Activated T-helper 1 cell treated with anti-CD3 and anti-CD28 coated beads, Interleukin-12 subunit alpha, Interleukin-12 subunit beta, Interleukin-2, Interleukin-4 antibody, amounts not matched to agents 30 ng/mL and 10 ng/mL and 1 ng/mL, durations not matched to agents 14 hours and 24 hours and 36 hours (primary cell): Measurements from ENCODE around the gene PTPN9. TPM values are rescaled to one million over a fixed set of nuclear protein-coding genes. Genes with fewer than 3 reads are reported as not detected.
A peak's percentile ranks its signal among the peaks of the same experiment; 100 is the strongest.
"Not testable (repeated sequence)": the region's sequence is repeated elsewhere in the genome, so short reads cannot be mapped to it uniquely, and the experiment has no call there.

Source experiments
- DNase-seq: peaks from one replicate; pipeline ENCODE4 v3.0.0; 2021; ENCODE audit warnings: low spot score
- H3K27ac Mint-ChIP-seq: one replicate; pipeline ENCODE4 v1.8.0; 2021; ENCODE audit warnings: mild to moderate bottlenecking, mixed read lengths
- H3K27me3 Mint-ChIP-seq: one replicate; pipeline ENCODE4 v1.8.0; 2022; ENCODE audit warnings: mild to moderate bottlenecking, moderate library complexity, mixed read lengths; ENCODE audit not compliant: insufficient read depth
- H3K36me3 Mint-ChIP-seq: one replicate; pipeline ENCODE4 v1.8.0; 2021; ENCODE audit warnings: low read depth, mixed read lengths
- H3K4me1 Mint-ChIP-seq: one replicate; pipeline ENCODE4 v1.8.0; 2021; ENCODE audit warnings: low read depth, mixed read lengths
- H3K4me3 Mint-ChIP-seq: one replicate; pipeline ENCODE4 v1.8.0; 2021; ENCODE audit warnings: mild to moderate bottlenecking, moderate library complexity, mixed read lengths
- H3K9me3 Mint-ChIP-seq: one replicate; pipeline ENCODE4 v1.8.0; 2021; ENCODE audit warnings: mixed read lengths
- intact Hi-C: fragments of 100-400 bp; cut with micrococcal nuclease; formaldehyde crosslinking; loops from one replicate; pipeline ENCODE4 v1.15.1; 2024
- total RNA-seq: library from RNA; stranded (reverse); gene quantifications from 2 replicates; pipeline ENCODE4 v1.2.3, GENCODE V29; 2022

Gene PTPN9
- total RNA-seq, 1 donor from 2014 or later, result 28.0 TPM

- peak; percentile 97 for DNase-seq
- H3K9me3 Mint-ChIP-seq, result no peaks in the 10 kb centered on the region
- H3K27ac Mint-ChIP-seq, result peak overlapping the region; percentile 100
- no peaks in the 10 kb centered on the region for H3K27me3 Mint-ChIP-seq
- H3K4me3 Mint-ChIP-seq, result peak overlapping the region; percentile 98
- H3K36me3 Mint-ChIP-seq, result peaks cover 2% of the 10 kb centered on the region
- intact Hi-C loops, result loop anchor here (1.0 to 5.0 kb wide), 12 partner anchors 117 to 1462 kb away; partner anchors contain the start of genes ARID3B, C15orf39, COMMD4 and FBXO22
- H3K4me1 Mint-ChIP-seq, result peaks cover 33% of the 10 kb centered on the region
These were observed 125.2 kb downstream of the PTPN9 start for GRCh38 chr15:75453703-75454470.

GRCh38 chr15:75452865-75453702, 126.0 kb downstream of the PTPN9 start:
- Mint-ChIP-seq H3K27me3 (no peaks in the 10 kb centered on the region), H3K4me1 (peaks cover 37% of the 10 kb centered on the region), H3K27ac (peak overlapping the region; percentile 100), H3K36me3 (peaks cover 2% of the 10 kb centered on the region), H3K9me3 (no peaks in the 10 kb centered on the region), H3K4me3 (peak overlapping the region; percentile 98)
- intact Hi-C loops, result loop anchor here (1.0 to 5.0 kb wide), 9 partner anchors 251 to 1461 kb away; partner anchors contain the start of genes ARID3B, C15orf39, FBXO22 and PML
- DNase-seq, result peak; percentile 27

- peak; percentile 81 for DNase-seq
- no peaks in the 10 kb centered on the region for H3K27me3 Mint-ChIP-seq
- peak overlapping the region; percentile 100 for H3K27ac Mint-ChIP-seq
- peaks cover 42% of the 10 kb centered on the region for H3K4me1 Mint-ChIP-seq
- intact Hi-C loops, result loop anchor here (2.0 to 5.0 kb wide), 8 partner anchors 250 to 1460 kb away; partner anchors contain the start of genes ARID3B, C15orf39, FBXO22 and PML
- peak overlapping the region; percentile 98 for H3K4me3 Mint-ChIP-seq
- no peaks in the 10 kb centered on the region for H3K9me3 Mint-ChIP-seq
- peaks cover 2% of the 10 kb centered on the region for H3K36me3 Mint-ChIP-seq
These were observed 126.7 kb downstream of the PTPN9 start for GRCh38 chr15:75452364-75452864.

- no peaks in the 10 kb centered on the region for H3K9me3 Mint-ChIP-seq
- DNase-seq, result peak; percentile 97
- intact Hi-C loops, result loop anchor here (1.0 to 5.0 kb wide), 11 partner anchors 173 to 1460 kb away; partner anchors contain the start of genes ARID3B, C15orf39, CLK3 and COX5A
- peak within 1 kb of the TSS; percentile 100 for H3K27ac Mint-ChIP-seq
- H3K36me3 Mint-ChIP-seq, result peaks cover 2% of the 10 kb centered on the region
- peak within 1 kb of the TSS; percentile 99 for H3K4me3 Mint-ChIP-seq
- H3K4me1 Mint-ChIP-seq, result peaks cover 48% of the 10 kb centered on the region
- H3K27me3 Mint-ChIP-seq, result no peaks in the 10 kb centered on the region
These were observed 127.3 kb downstream of the PTPN9 start, which contains the start of gene SIN3A for GRCh38 chr15:75451674-75452363. TSS of gene SIN3A (minus strand) at chr15:75451690. CDS start at chr15:75430375, 21,315 bp downstream.

GRCh38 chr15:75451202-75451673, 127.9 kb downstream of the PTPN9 start:
- Mint-ChIP-seq H3K36me3 (peaks cover 2% of the 10 kb centered on the region), H3K4me3 (peak overlapping the region; percentile 98), H3K4me1 (peaks cover 49% of the 10 kb centered on the region), H3K27ac (peak overlapping the region; percentile 100), H3K27me3 (no peaks in the 10 kb centered on the region), H3K9me3 (no peaks in the 10 kb centered on the region)
- intact Hi-C loops, result loop anchor here (1.0 to 5.0 kb wide), 10 partner anchors 174 to 1459 kb away; partner anchors contain the start of genes C15orf39, CLK3, COX5A and FBXO22
- DNase-seq, result no peak

GRCh38 chr15:75450307-75451201, 128.6 kb downstream of the PTPN9 start:
- H3K9me3 Mint-ChIP-seq, result no peaks in the 10 kb centered on the region
- peak overlapping the region; percentile 94 for H3K27ac Mint-ChIP-seq
- H3K27me3 Mint-ChIP-seq, result no peaks in the 10 kb centered on the region
- peaks cover 53% of the 10 kb centered on the region for H3K4me1 Mint-ChIP-seq
- DNase-seq, result peak; percentile 94
- intact Hi-C loops, result loop anchor here (1.0 to 5.0 kb wide), 12 partner anchors 82 to 1458 kb away; partner anchors contain the start of genes C15orf39, CLK3, COX5A and FBXO22
- H3K4me3 Mint-ChIP-seq, result peak overlapping the region; percentile 99
- H3K36me3 Mint-ChIP-seq, result peaks cover 7% of the 10 kb centered on the region

GRCh38 chr15:75449585-75450306, 129.4 kb downstream of the PTPN9 start:
- Mint-ChIP-seq H3K4me3 (peak overlapping the region; percentile 99), H3K4me1 (peaks cover 53% of the 10 kb centered on the region), H3K36me3 (peaks cover 7% of the 10 kb centered on the region), H3K27me3 (no peaks in the 10 kb centered on the region), H3K27ac (peak overlapping the region; percentile 94), H3K9me3 (no peaks in the 10 kb centered on the region)
- no peak for DNase-seq
- intact Hi-C loops, result loop anchor here (1.0 to 5.0 kb wide), 10 partner anchors 81 to 1457 kb away; partner anchors contain the start of genes C15orf39, CLK3, FBXO22 and MAN2C1

GRCh38 chr15:75448171-75448570, 130.9 kb downstream of the PTPN9 start:
- H3K4me3 Mint-ChIP-seq, H3K27ac Mint-ChIP-seq, DNase-seq, H3K9me3 Mint-ChIP-seq, intact Hi-C loops, H3K27me3 Mint-ChIP-seq: not testable (repeated sequence)
- Mint-ChIP-seq H3K36me3 (peaks cover 10% of the 10 kb centered on the region), H3K4me1 (peaks cover 53% of the 10 kb centered on the region)

GRCh38 chr15:75446151-75446550, 133.0 kb downstream of the PTPN9 start:
- no peak for DNase-seq
- Mint-ChIP-seq H3K27ac (peak overlapping the region; percentile 33), H3K27me3 (no peaks in the 10 kb centered on the region), H3K9me3 (no peaks in the 10 kb centered on the region), H3K36me3 (peaks cover 18% of the 10 kb centered on the region), H3K4me3 (no peak overlapping the region), H3K4me1 (peaks cover 39% of the 10 kb centered on the region)
- intact Hi-C loops, result no loop called here

GRCh38 chr15:75445324-75445723, 133.8 kb downstream of the PTPN9 start:
- intact Hi-C loops, H3K27ac Mint-ChIP-seq, DNase-seq, H3K4me3 Mint-ChIP-seq, H3K27me3 Mint-ChIP-seq, H3K9me3 Mint-ChIP-seq: not testable (repeated sequence)
- Mint-ChIP-seq H3K36me3 (peaks cover 19% of the 10 kb centered on the region), H3K4me1 (peaks cover 36% of the 10 kb centered on the region)
